MCF 10A (cell line): ENCODE data around the gene SLC16A7. TPM values are rescaled to one million over a fixed set of nuclear protein-coding genes. Genes with fewer than 3 reads are reported as not detected.

Experiments used
- BruUV-seq: library from RNA; stranded (reverse); fragments of 400-500 nt; replicated peaks from 2 replicates; lab custom pipeline; 2021; lab: Mats Ljungman, UMichigan
- CTCF ChIA-PET: fragments of 300-600 bp; sonication (Branson Sonifier 250); formaldehyde crosslinking; extraction: SDS; loops from one replicate; lab custom pipeline; 2021; ENCODE audit warnings: antibody characterized with exemption, inconsistent platforms; lab: Yijun Ruan, JAX
- POLR2A ChIA-PET: fragments of 300-600, 350-650 bp; sonication (Branson Sonifier 250); formaldehyde crosslinking; extraction: SDS; loops from one replicate; lab custom pipeline; 2020; ENCODE audit warnings: antibody characterized with exemption, inconsistent platforms; lab: Yijun Ruan, JAX
- DNase-seq: peaks from one replicate; pipeline ENCODE4 v3.0.0-alpha.2; 2018; ENCODE audit not compliant: unreplicated experiment
- H3K27ac Mint-ChIP-seq: one replicate; pipeline ENCODE4 v1.8.0; 2022; ENCODE audit warnings: mild to moderate bottlenecking, low read depth, mixed read lengths; ENCODE audit not compliant: unreplicated experiment
- H3K27me3 Mint-ChIP-seq: one replicate; pipeline ENCODE4 v1.8.0; 2022; ENCODE audit warnings: mixed read lengths; ENCODE audit not compliant: insufficient read depth, unreplicated experiment
- H3K36me3 Mint-ChIP-seq: one replicate; pipeline ENCODE4 v1.8.0; 2022; ENCODE audit warnings: mild to moderate bottlenecking, moderate library complexity, mixed read lengths; ENCODE audit not compliant: insufficient read depth, unreplicated experiment
- H3K4me1 Mint-ChIP-seq: one replicate; pipeline ENCODE4 v1.8.0; 2022; ENCODE audit warnings: mixed read lengths; ENCODE audit not compliant: insufficient read depth, unreplicated experiment
- H3K4me3 Mint-ChIP-seq: one replicate; pipeline ENCODE4 v1.8.0; 2022; ENCODE audit warnings: mild to moderate bottlenecking, moderate library complexity, mixed read lengths; ENCODE audit not compliant: unreplicated experiment
- H3K9me3 Mint-ChIP-seq: one replicate; pipeline ENCODE4 v1.8.0; 2022; ENCODE audit warnings: mixed read lengths; ENCODE audit not compliant: unreplicated experiment
- intact Hi-C: fragments of 100-400 bp; cut with micrococcal nuclease; formaldehyde crosslinking; loops from 2 replicates; pipeline ENCODE4 v1.14.1; 2022
- total RNA-seq: library from RNA; stranded (reverse); gene quantifications from 2 replicates; pipeline ENCODE4 v1.2.3, GENCODE V29; 2022
- TF ChIP-seq, protein P1 (sequence below): fragments of 200-600 bp; IDR thresholded peaks from one replicate; pipeline ENCODE4 v1.8.0; 2022; ENCODE audit warnings: antibody characterized with exemption, mild to moderate bottlenecking; ENCODE audit not compliant: unreplicated experiment

SLC16A7 gene
- total RNA-seq, 1 experiment from 2014 or later, result 32.6 TPM

DNA sequence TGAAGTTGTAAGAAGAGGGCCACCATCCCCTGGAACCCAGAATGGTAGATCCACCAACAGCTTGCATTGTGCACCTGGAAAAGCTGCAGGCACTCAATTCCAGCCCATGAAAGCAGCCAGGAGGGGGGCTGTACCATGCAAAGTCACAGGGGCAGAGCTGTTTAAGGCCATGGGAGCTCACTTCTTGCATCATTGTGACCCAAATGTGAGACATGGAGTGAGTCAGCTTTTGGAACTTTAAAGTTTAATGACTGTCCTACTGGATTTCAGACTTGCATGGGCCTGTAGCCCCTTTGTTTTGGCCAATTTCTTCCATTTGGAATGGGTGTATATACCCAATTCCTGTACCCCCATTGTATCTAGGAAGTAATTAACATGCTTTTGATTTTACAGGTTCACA is 50.8 kb downstream of the SLC16A7 start:
- POLR2A ChIA-PET, result interaction anchor here (0.6 kb wide), 1 partner anchor 49 kb away, joined by 3 read pairs; no protein-coding TSS in a partner anchor
- H3K36me3 Mint-ChIP-seq, result no peaks in the 10 kb centered on the region

DNA sequence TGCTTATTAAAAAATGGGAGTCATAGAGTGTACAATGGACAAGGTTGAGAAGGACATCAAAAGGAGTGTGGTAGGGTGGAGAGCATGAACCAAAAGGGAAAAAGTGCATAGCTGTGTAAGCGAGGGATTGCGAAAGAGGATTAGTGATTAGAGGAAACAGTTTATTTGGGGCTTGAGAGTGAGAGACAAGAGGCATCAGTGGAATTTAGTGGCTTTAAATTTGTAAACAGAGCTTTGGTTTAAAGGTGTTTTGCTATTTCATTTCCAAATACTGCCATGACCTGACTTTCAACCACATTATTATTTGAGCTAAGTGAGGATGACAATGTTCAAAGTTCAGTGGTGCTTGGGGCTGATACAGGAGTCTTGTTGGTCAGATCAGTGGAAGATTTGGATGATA is 53.4 kb downstream of the SLC16A7 start:
- TF ChIP-seq, protein P1, sequence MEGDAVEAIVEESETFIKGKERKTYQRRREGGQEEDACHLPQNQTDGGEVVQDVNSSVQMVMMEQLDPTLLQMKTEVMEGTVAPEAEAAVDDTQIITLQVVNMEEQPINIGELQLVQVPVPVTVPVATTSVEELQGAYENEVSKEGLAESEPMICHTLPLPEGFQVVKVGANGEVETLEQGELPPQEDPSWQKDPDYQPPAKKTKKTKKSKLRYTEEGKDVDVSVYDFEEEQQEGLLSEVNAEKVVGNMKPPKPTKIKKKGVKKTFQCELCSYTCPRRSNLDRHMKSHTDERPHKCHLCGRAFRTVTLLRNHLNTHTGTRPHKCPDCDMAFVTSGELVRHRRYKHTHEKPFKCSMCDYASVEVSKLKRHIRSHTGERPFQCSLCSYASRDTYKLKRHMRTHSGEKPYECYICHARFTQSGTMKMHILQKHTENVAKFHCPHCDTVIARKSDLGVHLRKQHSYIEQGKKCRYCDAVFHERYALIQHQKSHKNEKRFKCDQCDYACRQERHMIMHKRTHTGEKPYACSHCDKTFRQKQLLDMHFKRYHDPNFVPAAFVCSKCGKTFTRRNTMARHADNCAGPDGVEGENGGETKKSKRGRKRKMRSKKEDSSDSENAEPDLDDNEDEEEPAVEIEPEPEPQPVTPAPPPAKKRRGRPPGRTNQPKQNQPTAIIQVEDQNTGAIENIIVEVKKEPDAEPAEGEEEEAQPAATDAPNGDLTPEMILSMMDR, result no peak
- H3K4me3 Mint-ChIP-seq, result no peak overlapping the region
- peaks cover 34% of the 10 kb centered on the region for H3K4me1 Mint-ChIP-seq
- no peaks in the 10 kb centered on the region for H3K27me3 Mint-ChIP-seq
- ChIA-PET POLR2A (interaction anchor here (1.5 kb wide), 1 partner anchor 11 kb away, joined by 4 read pairs; no protein-coding TSS in a partner anchor), CTCF (no interaction called here)
- DNase-seq, result no peak
- H3K36me3 Mint-ChIP-seq, result no peaks in the 10 kb centered on the region
- BruUV-seq, result no TSS peak
- intact Hi-C loops, result no loop called here
- H3K27ac Mint-ChIP-seq, result no peak overlapping the region
- H3K9me3 Mint-ChIP-seq, result peaks cover 8% of the 10 kb centered on the region

More for the DNA sequence above, 50.8 kb downstream of the SLC16A7 start:
- Mint-ChIP-seq H3K27ac (no peak overlapping the region), H3K9me3 (peaks cover 8% of the 10 kb centered on the region), H3K27me3 (no peaks in the 10 kb centered on the region), H3K4me3 (no peak overlapping the region), H3K4me1 (peaks cover 31% of the 10 kb centered on the region)
- TF ChIP-seq, protein P1, result no peak
- intact Hi-C loops, result no loop called here
- CTCF ChIA-PET, result interaction anchor here (1.0 to 1.4 kb wide), 2 partner anchors 9 to 11 kb away, joined by 3 to 5 read pairs; no protein-coding TSS in a partner anchor
- DNase-seq, result no peak
- no TSS peak for BruUV-seq

DNA sequence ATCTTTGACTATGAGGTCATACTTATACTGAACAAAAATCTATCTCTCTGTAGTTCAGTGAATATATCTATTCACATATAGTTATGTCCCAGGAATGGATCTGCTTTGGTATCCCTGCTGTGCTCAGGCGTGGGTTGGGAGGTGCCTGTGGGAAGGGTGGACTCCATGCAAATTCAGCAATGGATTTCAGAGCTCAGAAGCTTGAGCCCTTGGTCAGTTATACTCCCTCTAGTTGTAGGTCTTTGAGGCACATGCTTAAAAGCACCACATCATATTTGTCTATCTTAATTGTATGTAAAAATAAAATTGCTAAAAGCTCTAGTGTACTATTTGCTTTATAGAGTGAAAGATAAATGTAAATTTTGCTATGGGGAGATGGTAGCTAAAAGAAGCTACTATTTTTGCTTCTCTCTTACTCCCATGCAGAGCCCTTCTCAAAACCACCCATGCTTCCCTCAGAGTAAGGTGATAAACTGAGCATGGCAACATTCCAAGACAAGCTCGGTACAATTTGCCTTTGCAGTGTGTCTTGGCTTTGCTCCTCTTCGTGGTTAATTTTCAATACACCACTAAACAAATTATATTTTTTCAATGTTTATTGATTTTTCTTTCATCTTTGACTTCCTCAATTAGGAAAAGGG is 54.9 kb downstream of the SLC16A7 start:
- TF ChIP-seq, protein P1, result no peak
- BruUV-seq, result no TSS peak
- CTCF ChIA-PET, result interaction anchor here (0.9 to 2.2 kb wide), 5 partner anchors 14 to 157 kb away, joined by 3 to 6 read pairs (median 5); no protein-coding TSS in a partner anchor
- peaks cover 26% of the 10 kb centered on the region for H3K4me1 Mint-ChIP-seq
- H3K36me3 Mint-ChIP-seq, result no peaks in the 10 kb centered on the region
- no peak overlapping the region for H3K27ac Mint-ChIP-seq
- no peaks in the 10 kb centered on the region for H3K27me3 Mint-ChIP-seq
- DNase-seq, result no peak
- POLR2A ChIA-PET, result interaction anchor here (0.8 to 1.9 kb wide), 8 partner anchors 11 to 55 kb away, joined by 3 to 11 read pairs (median 4); partner anchors contain the start of gene SLC16A7
- H3K4me3 Mint-ChIP-seq, result no peak overlapping the region
- H3K9me3 Mint-ChIP-seq, result peaks cover 8% of the 10 kb centered on the region
- intact Hi-C loops, result no loop called here

DNA sequence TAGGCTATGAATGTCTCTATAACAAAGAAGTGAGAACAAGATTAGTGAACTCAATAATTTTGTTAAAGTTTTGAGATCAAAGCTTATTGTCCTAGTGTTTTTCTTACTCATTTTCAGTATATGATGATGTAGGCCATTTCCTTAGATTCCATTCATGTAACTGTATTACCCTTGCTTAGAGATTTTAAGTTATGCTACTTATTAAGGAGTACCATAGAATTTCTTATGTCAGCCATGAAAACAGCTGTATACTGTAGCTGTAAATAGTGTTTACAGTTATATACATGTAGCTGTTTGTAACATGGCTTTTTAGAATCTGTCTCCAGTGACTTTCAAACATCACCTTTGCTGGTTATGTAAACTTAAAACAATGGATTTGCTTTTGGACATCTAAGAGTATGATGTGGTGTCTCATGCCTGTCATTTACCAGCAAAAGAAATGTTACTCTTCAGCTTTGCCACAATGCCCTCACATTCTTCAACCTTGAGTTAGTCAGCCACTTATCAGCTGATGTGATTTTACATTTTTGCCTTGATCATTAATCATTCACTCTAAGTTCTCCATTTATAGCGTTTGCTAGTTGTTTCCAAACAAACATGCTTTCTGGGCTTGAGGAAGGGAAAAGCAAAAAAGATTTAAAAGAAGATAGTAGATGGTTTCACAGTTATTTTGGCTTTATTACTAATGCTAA is 55.5 kb downstream of the SLC16A7 start:
- POLR2A ChIA-PET, result interaction anchor here (0.8 to 1.9 kb wide), 8 partner anchors 11 to 56 kb away, joined by 3 to 11 read pairs (median 4); partner anchors contain the start of gene SLC16A7
- Mint-ChIP-seq H3K27me3 (no peaks in the 10 kb centered on the region), H3K4me3 (no peak overlapping the region), H3K27ac (no peak overlapping the region), H3K4me1 (peaks cover 26% of the 10 kb centered on the region), H3K36me3 (no peaks in the 10 kb centered on the region), H3K9me3 (peaks cover 8% of the 10 kb centered on the region)
- TF ChIP-seq, protein P1, result no peak
- no TSS peak for BruUV-seq
- CTCF ChIA-PET, result interaction anchor here (0.9 to 2.2 kb wide), 5 partner anchors 14 to 157 kb away, joined by 3 to 6 read pairs (median 5); no protein-coding TSS in a partner anchor
- intact Hi-C loops, result no loop called here
- no peak for DNase-seq
